ENCODE measurements around the gene NKIRAS1.
"Not testable (repeated sequence)": the region's sequence is repeated elsewhere in the genome, so short reads cannot be mapped to it uniquely, and the experiment has no call there.

The NKIRAS1 gene

GRCh38 chr3:23909341-23909740 lies 7.4 kb downstream of the NKIRAS1 start:
- DNase-seq (ENCODE audit: low read depth in 1 of 2, low spot score in 1 of 2) = no peak

GRCh38 chr3:23904545-23904944 lies 12.2 kb downstream of the NKIRAS1 start:
- no peak for DNase-seq (ENCODE audit: low read depth in 1 of 2, low spot score in 1 of 2)

GRCh38 chr3:23900744-23901143 lies 16.0 kb downstream of the NKIRAS1 start:
- no peak for DNase-seq (ENCODE audit: low read depth in 1 of 2, low spot score in 1 of 2)

- DNase-seq (ENCODE audit: low read depth in 1 of 2, low spot score in 1 of 2) = no peak
Measured at GRCh38 chr3:23895181-23895580, 21.6 kb downstream of the NKIRAS1 start.

DNA sequence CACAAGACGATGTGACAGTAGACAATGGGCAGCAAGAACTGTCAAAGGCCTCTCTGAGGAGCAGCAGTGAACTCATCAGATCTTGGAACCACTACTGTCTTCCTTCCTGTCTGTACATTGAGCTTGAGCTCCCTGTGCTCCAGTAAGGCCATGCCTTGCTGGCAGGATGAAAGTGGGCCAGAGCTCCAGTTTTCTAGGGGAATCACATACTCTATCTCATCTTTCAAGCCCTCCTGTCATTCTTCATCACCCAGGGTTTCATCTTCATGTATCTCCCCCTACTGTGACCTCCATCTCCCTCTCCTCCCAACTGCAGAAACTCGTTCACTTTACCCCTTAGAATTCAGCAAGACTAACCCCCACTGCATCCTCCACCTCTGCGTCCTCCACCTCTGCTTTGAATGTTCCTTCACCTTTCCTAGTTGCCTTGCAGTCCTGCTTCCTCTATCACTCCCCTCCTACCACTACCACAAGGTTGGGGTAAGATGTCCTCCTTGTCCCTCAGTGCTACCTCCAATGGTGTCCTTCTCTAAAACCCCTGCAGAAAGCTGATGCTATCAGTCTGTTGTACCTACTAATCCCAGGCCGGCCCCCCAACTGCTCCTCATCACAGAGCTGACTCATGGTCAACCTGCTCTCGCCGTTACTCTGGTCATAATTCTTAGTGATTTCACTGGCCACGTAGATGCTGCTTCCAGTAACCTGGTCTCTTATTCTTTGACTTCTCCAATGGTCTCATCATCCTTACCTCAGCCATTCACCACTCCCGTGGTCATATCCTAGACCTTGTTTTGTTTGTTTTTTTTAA lies 22.3 kb downstream of the NKIRAS1 start:
- DNase-seq (ENCODE audit: low read depth in 1 of 2, low spot score in 1 of 2) = no peak

DNA sequence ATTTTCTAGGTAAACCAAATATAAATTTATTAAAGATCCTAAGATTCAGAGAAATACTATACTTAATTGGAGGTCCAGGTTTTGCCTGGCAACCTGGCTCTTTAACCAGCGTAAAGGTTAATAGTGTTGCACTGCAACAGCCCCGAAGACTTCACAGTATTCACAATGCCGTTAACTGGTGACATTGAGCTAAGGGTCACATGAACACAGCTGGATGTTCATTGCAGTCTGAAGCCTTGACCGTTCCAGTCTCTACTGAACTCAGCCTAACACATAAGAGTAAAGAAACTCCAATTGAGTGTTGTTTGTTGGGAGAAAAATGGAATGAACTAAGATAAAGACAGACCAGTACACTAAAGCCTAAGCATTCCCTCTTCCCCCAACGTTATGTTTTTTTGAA lies 26.8 kb downstream of the NKIRAS1 start:
- no peak for DNase-seq (ENCODE audit: low read depth in 1 of 2, low spot score in 1 of 2)

DNA sequence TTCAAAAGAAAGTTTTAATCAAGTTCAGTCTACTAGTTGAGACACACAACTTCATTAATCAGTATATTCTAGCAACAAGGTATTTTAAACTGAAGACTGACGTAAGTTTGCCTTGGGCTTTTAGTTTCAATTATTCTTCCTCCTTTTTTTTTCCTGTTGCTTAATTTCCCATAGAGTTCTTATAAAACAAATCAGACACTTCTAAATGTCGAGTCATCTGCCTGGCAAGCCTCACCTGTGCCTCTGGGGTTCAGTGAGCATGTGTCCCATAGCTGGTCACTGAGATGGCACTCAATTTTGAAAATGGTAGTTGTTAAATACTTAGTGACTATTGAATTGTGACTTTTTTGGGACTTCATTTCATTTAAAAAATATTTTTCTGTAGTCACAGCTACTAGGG lies 27.4 kb downstream of the NKIRAS1 start:
- DNase-seq (ENCODE audit: low read depth in 1 of 2, low spot score in 1 of 2) = no peak

DNA sequence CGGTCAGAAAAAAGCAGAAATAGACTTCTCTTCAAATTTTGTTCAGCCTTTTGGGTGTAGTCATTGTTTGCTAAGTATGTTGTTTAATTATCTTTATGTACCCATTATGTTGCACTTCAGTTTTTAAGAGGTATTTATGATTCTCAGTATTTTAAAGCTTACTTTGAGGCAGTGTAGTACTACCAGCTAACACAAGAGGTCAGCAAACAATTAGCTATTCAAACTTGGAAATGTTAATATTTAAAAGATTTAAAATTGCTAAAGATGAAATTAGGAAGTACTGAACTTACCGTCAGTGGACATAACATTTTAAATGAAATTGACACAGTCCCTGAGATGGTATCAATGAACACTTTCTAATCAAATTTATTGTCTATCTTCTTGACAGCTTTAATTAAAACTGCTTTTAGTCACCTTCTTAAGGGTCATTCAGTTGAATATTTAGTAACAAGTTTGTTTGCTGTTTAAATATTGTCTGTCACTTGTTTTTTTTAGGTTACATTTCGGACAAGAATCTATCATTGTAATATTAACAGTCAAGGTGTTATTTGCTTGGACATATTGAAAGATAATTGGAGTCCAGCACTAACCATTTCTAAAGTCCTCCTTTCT lies 28.1 kb downstream of the NKIRAS1 start:
- DNase-seq (ENCODE audit: low read depth in 1 of 2, low spot score in 1 of 2) = no peak

DNA sequence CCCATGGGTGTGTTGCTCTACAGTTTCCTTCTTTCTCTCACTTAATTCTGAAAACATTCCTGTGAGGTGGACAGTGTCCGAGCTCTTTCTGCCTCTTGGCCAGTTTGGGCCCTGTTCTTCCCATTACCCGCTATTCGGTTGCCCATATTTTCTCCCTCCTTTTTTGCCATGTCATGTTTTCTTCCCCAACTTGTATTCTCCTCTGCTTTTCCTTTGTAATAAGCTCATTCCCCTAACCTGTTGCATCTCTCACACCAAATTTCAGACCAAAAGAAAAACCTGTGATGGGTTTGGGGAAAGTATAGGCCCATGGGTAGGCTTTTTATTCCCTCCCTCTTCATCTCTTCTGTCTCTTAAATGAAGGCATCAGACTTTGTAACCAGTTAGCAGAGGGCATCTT lies 30.5 kb downstream of the NKIRAS1 start:
- no peak for DNase-seq (ENCODE audit: low read depth in 1 of 2, low spot score in 1 of 2)

GRCh38 chr3:23885210-23885609 lies 31.6 kb downstream of the NKIRAS1 start:
- DNase-seq (ENCODE audit: low read depth in 1 of 2, low spot score in 1 of 2) = no peak

DNA sequence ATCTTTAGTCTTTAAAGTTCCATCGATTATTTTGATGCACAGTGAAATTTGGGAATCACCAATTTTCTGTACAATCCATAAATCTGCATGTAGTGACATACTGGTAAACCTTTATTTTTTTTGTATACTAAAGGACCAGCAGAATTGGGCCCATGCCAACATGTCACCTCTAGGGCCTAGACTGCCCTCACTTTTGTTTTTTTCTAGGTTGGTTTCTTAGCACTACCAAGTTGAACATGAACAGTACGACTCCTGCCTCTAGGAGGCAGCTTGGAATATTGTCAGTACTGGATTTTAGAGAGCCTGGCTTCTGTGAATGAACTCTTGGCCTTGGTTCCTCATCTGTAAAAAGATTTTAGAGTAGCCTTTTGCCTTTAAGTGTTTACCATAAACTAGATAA lies 32.3 kb downstream of the NKIRAS1 start:
- no peak for DNase-seq (ENCODE audit: low read depth in 1 of 2, low spot score in 1 of 2)

GRCh38 chr3:23882487-23882918 lies 34.3 kb downstream of the NKIRAS1 start:
- DNase-seq (ENCODE audit: low read depth in 1 of 2, low spot score in 1 of 2) = no peak

DNA sequence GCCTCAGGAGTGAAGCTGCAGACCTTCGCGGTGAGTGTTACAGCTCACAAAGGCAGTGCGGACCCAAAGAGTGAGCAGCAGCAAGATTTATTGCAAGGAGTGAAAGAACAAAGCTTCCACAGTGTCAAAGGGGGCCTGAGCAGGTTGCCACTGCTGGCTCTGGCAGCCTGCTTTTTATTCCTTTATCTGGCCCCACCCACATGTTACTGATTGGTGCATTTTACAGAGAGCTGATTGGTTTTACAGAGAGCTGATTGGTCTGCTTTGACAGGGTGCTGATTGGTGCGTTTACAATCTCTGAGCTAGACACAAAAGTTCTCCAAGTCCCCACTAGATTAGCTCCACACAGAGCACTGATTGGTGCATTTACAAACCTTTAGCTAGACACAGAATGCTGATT lies 34.8 kb downstream of the NKIRAS1 start:
- not testable (repeated sequence) for DNase-seq (ENCODE audit: low read depth in 1 of 2, low spot score in 1 of 2)

GRCh38 chr3:23880703-23881339 lies 36.0 kb downstream of the NKIRAS1 start:
- DNase-seq (ENCODE audit: low read depth in 1 of 2, low spot score in 1 of 2) = no peak

GRCh38 chr3:23879485-23879884 lies 37.3 kb downstream of the NKIRAS1 start:
- no peak for DNase-seq (ENCODE audit: low read depth in 1 of 2, low spot score in 1 of 2)

DNA sequence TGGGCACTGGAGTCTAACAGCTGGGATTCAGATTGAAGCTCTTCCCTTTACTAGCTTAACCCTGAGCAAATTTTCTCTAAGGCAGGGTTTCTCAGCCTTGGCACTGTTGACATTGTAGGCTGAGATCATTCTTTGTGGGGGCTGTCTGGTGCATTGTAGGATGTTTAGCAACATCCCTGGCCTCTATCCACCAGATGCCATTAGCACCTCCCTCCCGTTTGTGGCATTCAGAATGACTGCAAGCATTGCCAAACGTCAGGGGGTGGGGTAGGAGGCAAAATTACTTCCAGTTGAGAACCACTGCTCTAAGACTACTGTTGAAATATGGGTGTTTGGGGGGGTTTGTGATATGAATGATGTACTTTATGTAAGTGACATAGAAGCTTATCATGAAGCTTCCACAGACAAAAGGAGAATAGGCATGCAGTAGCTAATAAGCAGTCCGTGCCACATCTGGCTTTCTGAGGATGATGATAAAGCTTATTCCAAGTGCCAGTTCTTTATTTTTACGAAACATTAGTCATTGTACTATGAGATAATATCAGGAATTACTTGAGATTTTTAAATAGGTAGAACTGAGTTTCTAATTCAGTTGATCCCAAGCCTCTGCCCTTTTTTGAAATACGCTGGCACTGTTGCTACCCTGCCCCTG lies 39.3 kb downstream of the NKIRAS1 start:
- no peak for DNase-seq (ENCODE audit: low read depth in 1 of 2, low spot score in 1 of 2)

DNA sequence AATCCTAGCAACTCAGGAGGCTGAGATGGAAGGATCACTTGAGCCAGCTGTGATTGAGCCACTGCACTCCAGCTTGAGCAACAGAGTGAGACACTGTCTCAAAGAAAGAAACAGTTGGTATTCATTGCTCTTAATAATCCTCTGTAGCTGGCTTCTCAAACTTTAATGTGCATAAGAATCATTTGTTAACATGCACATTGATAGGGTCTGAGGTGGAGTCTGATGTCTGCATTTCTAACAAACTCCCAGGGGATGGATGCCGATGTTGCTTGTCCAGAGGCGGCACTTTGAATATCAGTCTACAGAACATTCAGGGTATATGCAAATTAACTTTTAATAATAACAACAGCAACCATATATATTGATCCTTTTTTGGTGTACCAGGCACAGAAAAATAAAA lies 39.9 kb downstream of the NKIRAS1 start:
- DNase-seq (ENCODE audit: low read depth in 1 of 2, low spot score in 1 of 2) = no peak

DNA sequence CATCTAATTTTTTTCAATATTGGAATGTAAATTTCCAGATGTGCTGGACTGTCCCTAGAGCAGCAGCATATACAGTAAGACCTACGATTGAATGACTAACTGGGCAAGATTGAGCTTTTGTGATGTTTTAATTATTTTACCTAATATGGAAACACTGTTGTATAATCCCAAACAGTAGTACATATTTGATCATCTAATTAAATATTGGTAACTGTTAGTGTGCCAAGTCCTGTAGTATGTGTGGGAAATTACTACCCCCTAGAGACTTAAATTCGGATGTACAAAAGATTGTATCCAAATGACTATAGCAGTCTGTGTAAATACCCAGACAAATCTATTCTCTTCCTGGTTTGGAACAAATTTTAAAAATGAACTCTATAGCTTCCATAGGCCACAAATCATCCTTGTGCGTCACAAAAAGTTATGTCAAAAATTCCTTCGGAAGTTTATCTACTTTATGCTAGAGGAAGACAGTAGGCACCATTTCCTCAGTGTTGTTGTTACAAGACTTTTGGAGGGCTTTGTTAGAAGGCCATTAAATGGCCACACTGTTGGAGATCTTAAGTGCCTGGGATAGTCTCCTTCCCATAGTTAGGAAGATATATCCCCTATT lies 41.6 kb downstream of the NKIRAS1 start:
- no peak for DNase-seq (ENCODE audit: low read depth in 1 of 2, low spot score in 1 of 2)

- DNase-seq (ENCODE audit: low read depth in 1 of 2, low spot score in 1 of 2) = no peak
Measured at GRCh38 chr3:23874359-23875112, 42.3 kb downstream of the NKIRAS1 start.

DNA sequence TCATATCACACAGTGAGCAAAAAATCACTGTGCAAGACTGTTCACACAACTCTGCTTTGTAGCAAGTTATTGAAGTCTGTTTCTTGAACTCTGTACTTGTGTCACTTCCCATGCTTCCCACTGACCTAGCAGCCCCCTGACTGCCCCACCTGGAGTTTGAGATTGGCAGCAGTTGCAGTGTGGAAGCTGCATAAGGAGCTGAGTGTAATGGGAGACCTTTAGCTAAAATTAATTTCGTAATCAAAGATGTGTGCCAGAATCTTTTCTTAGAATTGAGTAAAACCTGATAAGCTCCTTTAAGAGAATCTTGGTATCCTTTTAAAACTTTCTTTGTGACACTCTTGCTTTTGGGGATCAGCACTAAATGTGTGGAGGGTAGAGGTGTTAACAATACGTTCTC lies 42.8 kb downstream of the NKIRAS1 start:
- no peak for DNase-seq (ENCODE audit: low read depth in 1 of 2, low spot score in 1 of 2)

DNA sequence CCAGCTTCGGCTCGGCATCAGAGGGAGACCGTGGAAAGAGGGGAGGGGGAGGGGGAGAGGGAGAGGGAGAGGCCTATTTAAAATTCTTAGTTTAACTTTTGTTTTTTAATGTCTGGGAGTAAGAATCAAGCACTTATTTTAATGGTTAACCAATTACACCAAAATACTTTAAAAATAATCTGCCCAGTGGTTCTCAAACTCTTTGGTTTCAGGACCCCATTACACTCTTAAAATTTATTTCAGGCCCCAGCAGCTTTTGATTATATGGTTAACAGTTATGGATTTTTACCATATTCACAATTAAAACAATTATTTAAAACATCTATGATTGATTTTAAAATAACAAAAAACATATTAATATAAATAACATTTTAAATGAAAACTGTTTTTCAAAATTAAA lies 44.5 kb downstream of the NKIRAS1 start:
- no peak for DNase-seq (ENCODE audit: low read depth in 1 of 2, low spot score in 1 of 2)
